GM23338 (cell line): ENCODE measurements around the gene PPIP5K2. TPM values are rescaled to one million over a fixed set of nuclear protein-coding genes. Genes with fewer than 3 reads are reported as not detected.

Experiments used
- ATAC-seq: fragments of 200-7000 bp; cut with Tn5 transposase; 3 replicates; pipeline ENCODE4 v1.9.1; 2020
- DNase-seq: peaks from one replicate; pipeline ENCODE4 v3.0.0-alpha.2; 2015; ENCODE audit warnings: low spot score
- H2AFZ ChIP-seq: fragments of 200-600 bp; sonication (generic); 2 replicates; pipeline ENCODE4 v1.8.0; 2016; ENCODE audit warnings: antibody characterized with exemption, mild to moderate bottlenecking, moderate library complexity
- H3F3A ChIP-seq: fragments of 200-600 bp; sonication (generic); replicated peaks from 2 replicates; pipeline ENCODE4 v1.8.0; 2017; ENCODE audit warnings: antibody characterized with exemption, mixed run types, low read depth
- H3K27ac ChIP-seq: fragments of 200-600 bp; sonication (generic); 2 replicates; pipeline ENCODE4 v1.6.1; 2016; ENCODE audit warnings: low read depth
- H3K27me3 ChIP-seq: fragments of 200-600 bp; sonication (generic); 2 replicates; pipeline ENCODE4 v1.8.0; 2016; ENCODE audit warnings: mild to moderate bottlenecking, mixed run types, moderate library complexity; ENCODE audit not compliant: insufficient read depth
- H3K36me3 ChIP-seq: fragments of 200-600 bp; sonication (generic); 2 replicates; pipeline ENCODE4 v1.8.0; 2016; ENCODE audit warnings: mild to moderate bottlenecking; ENCODE audit not compliant: insufficient read depth
- H3K4me1 ChIP-seq: fragments of 200-600 bp; sonication (generic); 2 replicates; pipeline ENCODE4 v1.8.0; 2016; ENCODE audit warnings: mild to moderate bottlenecking, moderate library complexity; ENCODE audit not compliant: insufficient read depth
- H3K4me2 ChIP-seq: fragments of 200-600 bp; sonication (generic); 2 replicates; pipeline ENCODE4 v1.7.1; 2017; ENCODE audit warnings: mixed run types
- H3K4me3 ChIP-seq: fragments of 200-600 bp; sonication (generic); 2 replicates; pipeline ENCODE4 v1.6.1; 2016; ENCODE audit warnings: mixed run types
- H3K79me2 ChIP-seq: fragments of 200-600 bp; sonication (generic); replicated peaks from 2 replicates; pipeline ENCODE4 v1.8.0; 2017; ENCODE audit warnings: mild to moderate bottlenecking; ENCODE audit not compliant: insufficient read depth
- H3K9me2 ChIP-seq: fragments of 200-600 bp; sonication (generic); 2 replicates; pipeline ENCODE4 v1.8.0; 2017; ENCODE audit not compliant: insufficient read depth
- H4K20me1 ChIP-seq: fragments of 200-600 bp; sonication (generic); replicated peaks from 2 replicates; pipeline ENCODE4 v1.8.0; 2017; ENCODE audit warnings: mild to moderate bottlenecking; ENCODE audit not compliant: insufficient read depth
- H3K27ac Mint-ChIP-seq: 2 replicates; pipeline ENCODE4 v1.8.0; 2020; ENCODE audit warnings: inconsistent platforms, mild to moderate bottlenecking, moderate library complexity, mixed read lengths
- H3K27me3 Mint-ChIP-seq: 3 replicates; pipeline ENCODE4 v1.8.0; 2022; ENCODE audit warnings: low read depth, mild to moderate bottlenecking, moderate library complexity, mixed read lengths, inconsistent platforms; ENCODE audit not compliant: insufficient read depth, poor library complexity
- H3K36me3 Mint-ChIP-seq: 3 replicates; pipeline ENCODE4 v1.8.0; 2021; ENCODE audit warnings: low read depth, mild to moderate bottlenecking, inconsistent platforms, moderate library complexity, mixed read lengths
- H3K4me1 Mint-ChIP-seq: 3 replicates; pipeline ENCODE4 v1.8.0; 2020; ENCODE audit warnings: mild to moderate bottlenecking, inconsistent platforms, mixed read lengths
- H3K4me3 Mint-ChIP-seq: 3 replicates; pipeline ENCODE4 v1.8.0; 2021; ENCODE audit warnings: moderate library complexity, mild to moderate bottlenecking, inconsistent platforms, mixed read lengths
- H3K9me3 Mint-ChIP-seq: 3 replicates; pipeline ENCODE4 v1.8.0; 2020; ENCODE audit warnings: moderate library complexity, mild to moderate bottlenecking, inconsistent platforms, mixed read lengths
- CREB1 ChIP-seq: fragments of 250-450 bp; sonication (Bioruptor Pico); IDR thresholded peaks from 2 replicates; pipeline ENCODE4 v1.5.0; 2020; ENCODE audit warnings: low read depth, mild to moderate bottlenecking, moderate library complexity
- CTCF ChIP-seq, 2 experiments: fragments of 200-600 bp in 1 of 2; sonication (generic) in 1 of 2; conservative IDR thresholded peaks; 2 replicates each; pipeline versions ENCODE4 v1.5.1 to v1.6.1; 2016 to 2017; ENCODE audit warnings: antibody characterized with exemption in 2 of 2, low read depth in 2 of 2, mild to moderate bottlenecking in 2 of 2, moderate library complexity in 1 of 2
- ETS1 ChIP-seq: IDR thresholded peaks from 2 replicates; pipeline ENCODE4 v1.6.1; 2016; ENCODE audit warnings: antibody characterized with exemption
- EZH2 ChIP-seq: fragments of 200-600 bp; sonication (generic); IDR thresholded peaks from one replicate; pipeline ENCODE4 v1.8.0; 2017; ENCODE audit warnings: antibody characterized with exemption, mild to moderate bottlenecking, low read depth; ENCODE audit not compliant: unreplicated experiment
- EZH2phosphoT487 ChIP-seq: fragments of 200-600 bp; sonication (generic); IDR thresholded peaks from one replicate; pipeline ENCODE4 v1.8.1; 2018; ENCODE audit warnings: antibody characterized with exemption; ENCODE audit not compliant: unreplicated experiment
- JUNB ChIP-seq: IDR thresholded peaks from one replicate; pipeline ENCODE4 v1.6.1; 2016; ENCODE audit warnings: antibody characterized with exemption; ENCODE audit not compliant: unreplicated experiment
- NANOG ChIP-seq: IDR thresholded peaks from 2 replicates; pipeline ENCODE4 v1.6.1; 2016; ENCODE audit warnings: antibody characterized with exemption, borderline replicate concordance
- POLR2AphosphoS5 ChIP-seq: IDR thresholded peaks from 2 replicates; pipeline ENCODE4 v1.6.1; 2016; ENCODE audit warnings: antibody characterized with exemption, low read depth
- REST ChIP-seq: IDR thresholded peaks from one replicate; pipeline ENCODE4 v1.6.1; 2018; ENCODE audit warnings: antibody characterized with exemption; ENCODE audit not compliant: unreplicated experiment
- STAT1 ChIP-seq: IDR thresholded peaks from one replicate; pipeline ENCODE4 v1.6.1; 2016; ENCODE audit warnings: antibody characterized with exemption; ENCODE audit not compliant: unreplicated experiment
- ZNF114 ChIP-seq: fragments of 250-450 bp; sonication (Bioruptor Pico); IDR thresholded peaks from 2 replicates; pipeline ENCODE4 v1.5.0; 2020; ENCODE audit warnings: mild to moderate bottlenecking, moderate library complexity
- polyA plus RNA-seq: library from polyadenylated mRNA; unstranded; fragments of >200 nt; fragmentation: Nextera tagmentation; extraction: Ambion mirVana; gene quantifications from 2 replicates; pipeline ENCODE4 v1.2.1, GENCODE V29; 2016
- total RNA-seq: library from RNA; depleted of rRNA; stranded (reverse); fragments of >200 nt; shearing (Covaris generic); gene quantifications from 2 replicates; pipeline ENCODE4 v1.2.3, GENCODE V29; 2014

PPIP5K2 gene
- total and polyA plus RNA-seq, 2 experiments from 2014 or later, result 41.7 to 45.4 TPM

- TF ChIP-seq EZH2phosphoT487 (no peak), STAT1 (no peak), POLR2AphosphoS5 (no peak), JUNB (no peak), CREB1 (CRISPR knock-in tag) (no peak)
Observed at GRCh38 chr5:103111468-103111867, 8.6 kb upstream of the PPIP5K2 start (continued).

- DNase-seq (no peak), ATAC-seq (no peak)
- 0 out of 3 replicates have a peak, but pooled peaks cover 2% of the 10 kb centered on the region for H3K36me3 Mint-ChIP-seq
- peaks cover 20% of the 10 kb centered on the region for H3K4me1 Mint-ChIP-seq
- Histone ChIP-seq H3K79me2 (peaks cover 44% of the 10 kb centered on the region), H3K27me3 (no peaks in the 10 kb centered on the region), H3K36me3 (no peaks in the 10 kb centered on the region), H3K4me1 (peaks cover 19% of the 10 kb centered on the region), H3K27ac (no peak overlapping the region), H3K4me2 (no peak overlapping the region), H3F3A (no peaks in the 10 kb centered on the region), H2AFZ (no peak overlapping the region), H3K9me2 (no peaks in the 10 kb centered on the region), H4K20me1 (no peaks in the 10 kb centered on the region), H3K4me3 (no peak overlapping the region)
- no peaks in the 10 kb centered on the region for H3K27me3 Mint-ChIP-seq
- TF ChIP-seq STAT1, result no peak
- TF ChIP-seq CTCF (conservative IDR thresholded peaks at IDR 0.05; ENCODE audit: low read depth in 2 of 2), result no peak
- TF ChIP-seq NANOG, result no peak
- TF ChIP-seq EZH2phosphoT487, result no peak
- TF ChIP-seq JUNB, result no peak
- no peak for TF ChIP-seq ETS1
- H3K27ac Mint-ChIP-seq, result no peak overlapping the region
- H3K9me3 Mint-ChIP-seq, result no peaks in the 10 kb centered on the region
- H3K4me3 Mint-ChIP-seq, result no peak overlapping the region
Observed at GRCh38 chr5:103112910-103113309, 7.2 kb upstream of the PPIP5K2 start.

- Histone ChIP-seq H3K9me2 (no peaks in the 10 kb centered on the region), H3F3A (no peaks in the 10 kb centered on the region), H3K4me2 (no peak overlapping the region), H3K27ac (no peak overlapping the region), H3K27me3 (no peaks in the 10 kb centered on the region), H3K4me3 (no peak overlapping the region), H3K36me3 (no peaks in the 10 kb centered on the region), H4K20me1 (no peaks in the 10 kb centered on the region), H3K79me2 (peaks cover 53% of the 10 kb centered on the region), H2AFZ (no peak overlapping the region), H3K4me1 (peaks cover 15% of the 10 kb centered on the region)
- no peak overlapping the region for H3K27ac Mint-ChIP-seq
- H3K4me3 Mint-ChIP-seq, result no peak overlapping the region
- ATAC-seq, result no peak
- no peaks in the 10 kb centered on the region for H3K9me3 Mint-ChIP-seq
- no peak for DNase-seq
- H3K4me1 Mint-ChIP-seq, result peaks cover 20% of the 10 kb centered on the region
- 0 out of 3 replicates have a peak, but pooled peaks cover 2% of the 10 kb centered on the region for H3K36me3 Mint-ChIP-seq
- no peaks in the 10 kb centered on the region for H3K27me3 Mint-ChIP-seq
- TF ChIP-seq EZH2phosphoT487 (no peak), JUNB (no peak), REST (no peak), EZH2 (no peak), ZNF114 (CRISPR knock-in tag) (no peak), ETS1 (no peak), CTCF (conservative IDR thresholded peaks at IDR 0.05; ENCODE audit: low read depth in 2 of 2) (no peak), CREB1 (CRISPR knock-in tag) (no peak), POLR2AphosphoS5 (no peak)
Observed at GRCh38 chr5:103114440-103114839, 5.7 kb upstream of the PPIP5K2 start.
